SK-N-SH (cell line): ENCODE measurements around the gene CPB2. TPM values are rescaled to one million over a fixed set of nuclear protein-coding genes. Genes with fewer than 3 reads are reported as not detected.

Experiments
- CTCF ChIA-PET: fragments of 300-600, 350-600 bp; formaldehyde crosslinking; extraction: SDS; loops from one replicate; lab custom pipeline; 2021; lab: Yijun Ruan, JAX
- POLR2A ChIA-PET: fragments of 350-600 bp; sonication (Branson Sonifier 250); formaldehyde crosslinking; extraction: SDS; loops from one replicate; lab custom pipeline; 2020; ENCODE audit warnings: antibody characterized with exemption, inconsistent platforms; lab: Yijun Ruan, JAX
- DNase-seq: peaks from one replicate; pipeline ENCODE4 v3.0.0; 2012
- H2AFZ ChIP-seq: fragments of 200-600 bp; sonication (generic); 2 replicates; pipeline ENCODE4 v1.8.1; 2016; ENCODE audit warnings: antibody characterized with exemption, mild to moderate bottlenecking, low read depth
- H3F3A ChIP-seq: fragments of 200-600 bp; sonication (generic); replicated peaks from 2 replicates; pipeline ENCODE3; 2016; ENCODE audit warnings: antibody characterized with exemption, mild to moderate bottlenecking; ENCODE audit not compliant: insufficient read depth
- H3K27ac ChIP-seq, 2 experiments: fragments of 200-500 bp in 1 of 2; fragments of 200-600 bp in 1 of 2; sonication (Bioruptor generic) in 1 of 2; sonication (generic), shearing (Covaris generic) in 1 of 2; 2 replicates each; pipeline versions ENCODE4 v1.5.1 to v1.6.1; 2014 to 2016; ENCODE audit warnings: low read depth in 2 of 2, inconsistent platforms in 1 of 2, low read length in 1 of 2, mild to moderate bottlenecking in 1 of 2, mixed read lengths in 1 of 2
- H3K27me3 ChIP-seq: fragments of 200-600 bp; sonication (generic), shearing (Covaris generic); 2 replicates; pipeline ENCODE4 v1.6.1; 2016; ENCODE audit warnings: mixed run types; ENCODE audit not compliant: insufficient read depth
- H3K36me3 ChIP-seq, 2 experiments: fragments of 200-500 bp in 1 of 2; fragments of 200-600 bp in 1 of 2; sonication (Bioruptor generic) in 1 of 2; sonication (generic) in 1 of 2; replicated peaks in 1 of 2; 2 replicates each; pipeline versions ENCODE3 to v1.5.1; 2014 to 2016; ENCODE audit warnings: low read length in 1 of 2, mild to moderate bottlenecking in 1 of 2; ENCODE audit not compliant: insufficient read depth in 2 of 2, control insufficient read depth in 1 of 2
- H3K4me1 ChIP-seq, 2 experiments: fragments of 200-500 bp in 1 of 2; fragments of 200-600 bp in 1 of 2; sonication (Bioruptor generic) in 1 of 2; sonication (generic), shearing (Covaris generic) in 1 of 2; 2 replicates each; pipeline versions ENCODE4 v1.5.1 to v1.6.1; 2014 to 2016; ENCODE audit warnings: low read depth in 1 of 2, low read length in 1 of 2, mixed run types in 1 of 2; ENCODE audit not compliant: insufficient read depth in 2 of 2, control insufficient read depth in 1 of 2
- H3K4me2 ChIP-seq: fragments of 200-600 bp; sonication (generic), shearing (Covaris generic); 2 replicates; pipeline ENCODE4 v1.6.1; 2017; ENCODE audit warnings: mixed run types
- H3K4me3 ChIP-seq, 2 experiments: fragments of 200-500 bp in 1 of 2; fragments of 200-600 bp in 1 of 2; sonication (Bioruptor generic) in 1 of 2; sonication (generic), shearing (Covaris generic) in 1 of 2; 2 replicates each; pipeline versions ENCODE4 v1.5.1 to v1.8.1; 2014 to 2016; ENCODE audit warnings: low read depth in 2 of 2, inconsistent platforms in 1 of 2, low read length in 1 of 2, mild to moderate bottlenecking in 1 of 2, mixed read lengths in 1 of 2, moderate library complexity in 1 of 2
- H3K79me2 ChIP-seq: fragments of 200-600 bp; sonication (generic); 2 replicates; pipeline ENCODE4 v1.8.1; 2017; ENCODE audit warnings: mild to moderate bottlenecking; ENCODE audit not compliant: insufficient read depth
- H3K9ac ChIP-seq: fragments of 200-600 bp; sonication (generic); 2 replicates; pipeline ENCODE4 v1.6.1; 2017; ENCODE audit warnings: mixed run types
- H3K9me2 ChIP-seq: fragments of 200-600 bp; sonication (generic); 2 replicates; pipeline ENCODE4 v1.6.1; 2017; ENCODE audit warnings: mixed run types
- H3K9me3 ChIP-seq: fragments of 200-600 bp; sonication (generic); 2 replicates; pipeline ENCODE4 v1.6.1; 2017; ENCODE audit warnings: mixed run types, mild to moderate bottlenecking, moderate library complexity
- H4K20me1 ChIP-seq: fragments of 200-600 bp; sonication (generic); 2 replicates; pipeline ENCODE4 v1.6.1; 2017; ENCODE audit warnings: mild to moderate bottlenecking, mixed run types; ENCODE audit not compliant: insufficient read depth
- CHD2 ChIP-seq: fragments of 150-350 bp; IDR thresholded peaks from 2 replicates; pipeline ENCODE4 v1.6.1; 2018; ENCODE audit warnings: low read length; ENCODE audit not compliant: partially characterized antibody
- FOSL2 ChIP-seq: IDR thresholded peaks from 2 replicates; pipeline ENCODE4 v1.4.0; 2012; ENCODE audit warnings: low read depth, mild to moderate bottlenecking, moderate library complexity, borderline replicate concordance
- FOXJ3 ChIP-seq: sonication (generic); formaldehyde crosslinking; IDR thresholded peaks from 2 replicates; pipeline ENCODE4 v1.5.1; 2020; ENCODE audit warnings: mild to moderate bottlenecking, missing genetic modification reagents
- FOXM1 ChIP-seq: IDR thresholded peaks from 2 replicates; pipeline ENCODE4 v1.4.0; 2012; ENCODE audit warnings: low read depth, mild to moderate bottlenecking
- JUND ChIP-seq: IDR thresholded peaks from 2 replicates; pipeline ENCODE4 v1.4.0; 2012
- MAX ChIP-seq: IDR thresholded peaks from 2 replicates; pipeline ENCODE4 v1.4.0; 2012; ENCODE audit warnings: low read depth
- MXI1 ChIP-seq: IDR thresholded peaks from 2 replicates; pipeline ENCODE4 v1.6.1; 2012; ENCODE audit warnings: mild to moderate bottlenecking, low read depth, low read length, improper control_type of control experiment
- NFIC ChIP-seq: IDR thresholded peaks from 2 replicates; pipeline ENCODE4 v1.4.0; 2012; ENCODE audit warnings: borderline replicate concordance
- NRF1 ChIP-seq: IDR thresholded peaks from 2 replicates; pipeline ENCODE4 v1.6.1; 2012; ENCODE audit warnings: low read depth, mild to moderate bottlenecking, low read length
- PBX3 ChIP-seq: IDR thresholded peaks from 2 replicates; pipeline ENCODE4; 2012
- POLR2AphosphoS5 ChIP-seq: IDR thresholded peaks from 2 replicates; pipeline ENCODE4 v1.6.1; 2012; ENCODE audit warnings: low read depth, low read length
- RAD21 ChIP-seq: IDR thresholded peaks from 2 replicates; pipeline ENCODE4 v1.6.1; 2012; ENCODE audit warnings: mild to moderate bottlenecking, low read length
- RFX5 ChIP-seq: IDR thresholded peaks from 2 replicates; pipeline ENCODE4 v1.6.1; 2012; ENCODE audit warnings: mild to moderate bottlenecking, improper control_type of control experiment, low read length
- TAF1 ChIP-seq: IDR thresholded peaks from 2 replicates; pipeline ENCODE4 v1.6.1; 2012; ENCODE audit warnings: low read depth, mild to moderate bottlenecking, low read length, moderate library complexity, borderline replicate concordance
- WGBS: methylation state at CpG from one replicate; pipeline ENCODE4 v1.1.6; 2017; ENCODE audit warnings: low lambda C conversion rate; 5-methylcytosine and 5-hydroxymethylcytosine counted together
- polyA plus RNA-seq, 3 experiments: library from polyadenylated mRNA; depleted of rRNA; stranded (reverse); fragments of >200 nt; gene quantifications; 2 replicates each; pipeline ENCODE4 v1.2.3, GENCODE V29; 2012
- TF ChIP-seq, protein P1 (sequence below): IDR thresholded peaks from 2 replicates; pipeline ENCODE4 v1.4.0; 2012; ENCODE audit warnings: low read depth, borderline replicate concordance

The CPB2 gene
- polyA plus RNA-seq, 1 of the 3 experiments (the other 2 are of a cell fraction): not detected

- CTCF ChIA-PET: no interaction called here
- no peak overlapping the region for H3K9ac ChIP-seq
- no peaks in the 10 kb centered on the region for H3F3A ChIP-seq
- H3K79me2 ChIP-seq: no peaks in the 10 kb centered on the region
- H4K20me1 ChIP-seq: no peaks in the 10 kb centered on the region
- H2AFZ ChIP-seq: no peak overlapping the region
- no peak overlapping the region for H3K27ac ChIP-seq
- H3K4me1 ChIP-seq: no peaks in the 10 kb centered on the region; a peak in 1 of 4 replicates
- WGBS: 65% methylated on average over 2 of the region's 2 CpGs
- no peaks in the 10 kb centered on the region for H3K27me3 ChIP-seq
- no peak for DNase-seq
- no peak overlapping the region for H3K4me2 ChIP-seq
- TF ChIP-seq FOSL2: no peak
- TF ChIP-seq RAD21: no peak
- no peak for TF ChIP-seq TAF1
- no peak for TF ChIP-seq RFX5
- TF ChIP-seq NRF1: no peak
- TF ChIP-seq, protein P1, sequence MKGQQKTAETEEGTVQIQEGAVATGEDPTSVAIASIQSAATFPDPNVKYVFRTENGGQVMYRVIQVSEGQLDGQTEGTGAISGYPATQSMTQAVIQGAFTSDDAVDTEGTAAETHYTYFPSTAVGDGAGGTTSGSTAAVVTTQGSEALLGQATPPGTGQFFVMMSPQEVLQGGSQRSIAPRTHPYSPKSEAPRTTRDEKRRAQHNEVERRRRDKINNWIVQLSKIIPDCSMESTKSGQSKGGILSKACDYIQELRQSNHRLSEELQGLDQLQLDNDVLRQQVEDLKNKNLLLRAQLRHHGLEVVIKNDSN: no peak
- TF ChIP-seq JUND: no peak
- no peak for TF ChIP-seq FOXM1
- TF ChIP-seq MAX: no peak
- no peak for TF ChIP-seq POLR2AphosphoS5
- TF ChIP-seq CHD2: no peak
- TF ChIP-seq PBX3: no peak
- TF ChIP-seq MXI1: no peak
- TF ChIP-seq FOXJ3 (CRISPR knock-in tag): no peak
- POLR2A ChIA-PET: no interaction called here
- no peaks in the 10 kb centered on the region for H3K36me3 ChIP-seq
- no peaks in the 10 kb centered on the region for H3K9me2 ChIP-seq
- no peaks in the 10 kb centered on the region for H3K9me3 ChIP-seq
- no peak overlapping the region for H3K4me3 ChIP-seq
These were observed 25.1 kb downstream of the CPB2 start for GRCh38 chr13:46079770-46080169.

DNA sequence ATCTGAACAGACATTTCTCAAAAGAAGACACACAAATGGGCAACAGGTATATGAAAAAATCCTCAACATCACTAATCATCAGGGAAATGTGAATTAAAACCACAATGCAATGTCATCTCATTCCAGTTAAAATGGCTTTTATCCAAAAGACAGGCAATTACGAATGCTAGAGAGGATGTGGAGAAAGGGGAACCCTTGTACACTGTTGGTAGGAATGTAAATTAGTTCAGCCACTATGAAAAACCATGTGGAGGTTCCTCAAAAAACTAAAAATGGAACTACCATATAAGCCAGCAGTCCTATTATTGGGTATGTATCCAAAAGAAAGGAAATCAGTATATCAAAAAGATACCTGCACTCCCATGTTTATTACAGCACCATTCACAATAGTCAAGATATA, 27.6 kb downstream of the CPB2 start:
- ChIA-PET CTCF (no interaction called here), POLR2A (no interaction called here)
- H3K4me3 ChIP-seq: no peak overlapping the region
- no peak overlapping the region for H3K9ac ChIP-seq
- H4K20me1 ChIP-seq: no peaks in the 10 kb centered on the region
- no peaks in the 10 kb centered on the region for H3K9me3 ChIP-seq
- H3K79me2 ChIP-seq: no peaks in the 10 kb centered on the region
- WGBS: 69% methylated on average over 1 of the region's 1 CpG
- TF ChIP-seq PBX3 (no peak), NFIC (no peak), TAF1 (no peak), MXI1 (no peak), MAX (no peak), FOXJ3 (CRISPR knock-in tag) (no peak), FOSL2 (no peak)
- H3K4me2 ChIP-seq: no peak overlapping the region
- H2AFZ ChIP-seq: no peak overlapping the region
- H3F3A ChIP-seq: no peaks in the 10 kb centered on the region
- no peaks in the 10 kb centered on the region; a peak in 1 of 4 replicates for H3K4me1 ChIP-seq
- H3K27me3 ChIP-seq: no peaks in the 10 kb centered on the region
- DNase-seq: no peak
- no peak overlapping the region for H3K27ac ChIP-seq
- no peaks in the 10 kb centered on the region for H3K36me3 ChIP-seq
- H3K9me2 ChIP-seq: no peaks in the 10 kb centered on the region
